MM.1S (cell line): ENCODE measurements around the gene CD24.

Experiments used
- DNase-seq: peaks from one replicate; pipeline ENCODE4 v3.0.0-alpha.2; 2015
- H2AFZ ChIP-seq: fragments of 300-600 bp; sonication (generic); 2 replicates; pipeline ENCODE4 v1.6.0; 2016; ENCODE audit warnings: antibody characterized with exemption, low read length
- H3F3A ChIP-seq: fragments of 300-600 bp; sonication (generic); 2 replicates; pipeline ENCODE4 v1.6.1; 2016; ENCODE audit warnings: mild to moderate bottlenecking, antibody characterized with exemption, low read length, moderate library complexity, mixed read lengths; ENCODE audit not compliant: insufficient read depth
- H3K27ac ChIP-seq: fragments of 300-600 bp; sonication (generic); 2 replicates; pipeline ENCODE4 v1.5.1; 2016; ENCODE audit warnings: mild to moderate bottlenecking, low read length
- H3K27me3 ChIP-seq: fragments of 300-600 bp; sonication (generic); replicated peaks from 2 replicates; pipeline ENCODE4 v1.6.0; 2016; ENCODE audit warnings: low read length; ENCODE audit not compliant: insufficient read depth
- H3K36me3 ChIP-seq: fragments of 300-600 bp; sonication (generic); replicated peaks from 2 replicates; pipeline ENCODE4 v1.6.1; 2016; ENCODE audit warnings: mild to moderate bottlenecking, low read length, mixed read lengths; ENCODE audit not compliant: insufficient read depth
- H3K4me1 ChIP-seq: fragments of 300-600 bp; sonication (generic); 2 replicates; pipeline ENCODE4 v1.6.1; 2016; ENCODE audit warnings: low read length, mixed read lengths
- H3K4me2 ChIP-seq: fragments of 300-600 bp; sonication (generic); 2 replicates; pipeline ENCODE4 v1.6.0; 2016; ENCODE audit warnings: low read depth, low read length
- H3K4me3 ChIP-seq: fragments of 300-600 bp; sonication (generic); 2 replicates; pipeline ENCODE4 v1.5.1; 2016; ENCODE audit warnings: low read length, mixed read lengths
- H3K79me2 ChIP-seq: fragments of 300-600 bp; sonication (generic); 2 replicates; pipeline ENCODE4 v1.6.1; 2016; ENCODE audit warnings: mixed run types, low read length, mixed read lengths
- H3K9ac ChIP-seq: fragments of 300-600 bp; sonication (generic); 2 replicates; pipeline ENCODE4 v1.6.1; 2016; ENCODE audit warnings: low read length, mixed read lengths
- H3K9me2 ChIP-seq: fragments of 300-600 bp; sonication (generic); replicated peaks from 2 replicates; pipeline ENCODE4 v1.6.1; 2016; ENCODE audit warnings: mild to moderate bottlenecking, low read length, mixed read lengths; ENCODE audit not compliant: insufficient read depth
- H3K9me3 ChIP-seq: fragments of 300-600 bp; sonication (generic); replicated peaks from 2 replicates; pipeline ENCODE4 v1.6.1; 2016; ENCODE audit warnings: mild to moderate bottlenecking, low read length, mixed read lengths; ENCODE audit not compliant: insufficient read depth
- H4K20me1 ChIP-seq: fragments of 300-600 bp; sonication (generic); 2 replicates; pipeline ENCODE4 v1.6.1; 2016; ENCODE audit warnings: mild to moderate bottlenecking, low read length, moderate library complexity, mixed read lengths; ENCODE audit not compliant: insufficient read depth
- EZH2 ChIP-seq: fragments of 300-600 bp; sonication (generic); optimal IDR thresholded peaks from 2 replicates; pipeline ENCODE3; 2017; ENCODE audit warnings: low read depth, mild to moderate bottlenecking, antibody characterized with exemption, low read length, mixed read lengths
- EZH2phosphoT487 ChIP-seq: fragments of 300-600 bp; sonication (generic); IDR thresholded peaks from 2 replicates; pipeline ENCODE4 v1.6.1; 2018; ENCODE audit warnings: antibody characterized with exemption, low read length
- TF ChIP-seq, protein P1 (sequence below): fragments of 300-600 bp; sonication (generic); IDR thresholded peaks from 2 replicates; pipeline ENCODE4 v1.5.1; 2016; ENCODE audit warnings: antibody characterized with exemption, low read length, mixed read lengths

CD24 gene

DNA sequence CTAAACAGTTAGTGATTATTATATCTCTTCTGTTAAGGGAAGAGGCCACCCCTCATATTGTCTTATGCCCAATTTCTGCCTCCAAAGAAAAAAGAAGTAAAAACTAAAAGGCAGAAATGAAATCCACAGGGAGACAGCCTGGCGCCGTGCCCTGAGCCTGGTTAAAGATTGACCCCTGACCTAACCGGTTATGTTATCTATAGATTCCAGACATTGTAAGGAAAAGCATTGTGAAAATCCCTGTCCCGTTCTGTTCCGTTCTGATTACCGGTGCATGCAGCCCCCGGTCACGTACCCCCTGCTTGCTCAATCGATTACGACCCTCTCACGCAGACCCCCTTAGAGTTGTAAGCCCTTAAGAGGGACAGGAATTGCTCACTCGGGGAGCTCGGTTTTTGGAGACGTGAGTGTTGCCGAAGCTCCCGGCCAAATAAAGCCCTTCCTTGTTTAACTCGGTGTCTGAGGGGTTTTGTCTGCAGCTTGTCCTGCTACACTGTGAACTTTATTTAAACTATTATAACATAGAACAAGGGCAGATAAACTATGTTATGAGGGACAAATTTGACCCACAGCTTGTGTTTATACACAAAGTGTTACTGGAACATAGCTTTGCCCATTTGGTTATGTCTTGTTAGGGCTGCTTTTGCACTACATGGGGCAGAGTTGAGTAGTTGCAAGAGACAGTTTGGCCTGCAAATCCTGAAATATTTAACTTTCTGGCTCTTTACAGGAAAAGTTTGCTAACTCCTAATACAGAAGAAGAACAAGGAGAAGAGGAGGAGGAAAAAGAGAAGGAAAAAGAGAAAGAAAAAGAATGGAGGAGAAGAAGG is 49.6 kb downstream of the CD24 start:
- H3K4me1 ChIP-seq: no peaks in the 10 kb centered on the region
- no peaks in the 10 kb centered on the region for H3K9me3 ChIP-seq
- H3K36me3 ChIP-seq: no peaks in the 10 kb centered on the region
- no peak overlapping the region for H3K9ac ChIP-seq
- DNase-seq: no peak
- H3K27ac ChIP-seq: no peak overlapping the region
- no peak overlapping the region for H2AFZ ChIP-seq
- no peak overlapping the region for H3K4me2 ChIP-seq
- TF ChIP-seq, protein P1, sequence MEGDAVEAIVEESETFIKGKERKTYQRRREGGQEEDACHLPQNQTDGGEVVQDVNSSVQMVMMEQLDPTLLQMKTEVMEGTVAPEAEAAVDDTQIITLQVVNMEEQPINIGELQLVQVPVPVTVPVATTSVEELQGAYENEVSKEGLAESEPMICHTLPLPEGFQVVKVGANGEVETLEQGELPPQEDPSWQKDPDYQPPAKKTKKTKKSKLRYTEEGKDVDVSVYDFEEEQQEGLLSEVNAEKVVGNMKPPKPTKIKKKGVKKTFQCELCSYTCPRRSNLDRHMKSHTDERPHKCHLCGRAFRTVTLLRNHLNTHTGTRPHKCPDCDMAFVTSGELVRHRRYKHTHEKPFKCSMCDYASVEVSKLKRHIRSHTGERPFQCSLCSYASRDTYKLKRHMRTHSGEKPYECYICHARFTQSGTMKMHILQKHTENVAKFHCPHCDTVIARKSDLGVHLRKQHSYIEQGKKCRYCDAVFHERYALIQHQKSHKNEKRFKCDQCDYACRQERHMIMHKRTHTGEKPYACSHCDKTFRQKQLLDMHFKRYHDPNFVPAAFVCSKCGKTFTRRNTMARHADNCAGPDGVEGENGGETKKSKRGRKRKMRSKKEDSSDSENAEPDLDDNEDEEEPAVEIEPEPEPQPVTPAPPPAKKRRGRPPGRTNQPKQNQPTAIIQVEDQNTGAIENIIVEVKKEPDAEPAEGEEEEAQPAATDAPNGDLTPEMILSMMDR: no peak
- no peak for TF ChIP-seq EZH2
- no peak for TF ChIP-seq EZH2phosphoT487
- H3K79me2 ChIP-seq: no peaks in the 10 kb centered on the region
- no peak overlapping the region for H3K4me3 ChIP-seq
- no peaks in the 10 kb centered on the region for H4K20me1 ChIP-seq
- no peaks in the 10 kb centered on the region for H3K27me3 ChIP-seq
- no peaks in the 10 kb centered on the region for H3F3A ChIP-seq
- H3K9me2 ChIP-seq: no peaks in the 10 kb centered on the region

- Histone ChIP-seq H3K36me3 (no peaks in the 10 kb centered on the region), H3K4me3 (no peak overlapping the region), H3K79me2 (no peaks in the 10 kb centered on the region), H3K27me3 (no peaks in the 10 kb centered on the region), H4K20me1 (no peaks in the 10 kb centered on the region), H3K4me1 (no peaks in the 10 kb centered on the region), H3F3A (no peaks in the 10 kb centered on the region), H3K4me2 (no peak overlapping the region), H3K9ac (no peak overlapping the region), H3K27ac (no peak overlapping the region), H3K9me3 (no peaks in the 10 kb centered on the region), H3K9me2 (no peaks in the 10 kb centered on the region), H2AFZ (no peak overlapping the region)
- no peak for DNase-seq
- TF ChIP-seq, protein P1: no peak
- TF ChIP-seq EZH2 (no peak), EZH2phosphoT487 (no peak)
These were observed 51.9 kb downstream of the CD24 start for GRCh38 chr6:106922626-106923025.
